Stimulated activated effector memory CD8-positive, alpha-beta T cell treated with anti-CD3 and anti-CD28 coated beads, Interleukin-12 subunit alpha, Interleukin-12 subunit beta, amount 100 ng/mL, for 72 hours (primary cell): ENCODE measurements around the gene ZNF362.

Experiments
- ATAC-seq: fragments of 150-1000 bp; cut with Tn5 transposase; 2 replicates; pipeline ENCODE4 v1.10.0; 2021
- DNase-seq, 2 donors: peaks; one replicate each; pipeline ENCODE4 v3.0.0; 2021 to 2022; ENCODE audit warnings: low spot score in 2 of 2
- H3K27ac Mint-ChIP-seq: one replicate; pipeline ENCODE4 v1.8.0; 2022; ENCODE audit warnings: mild to moderate bottlenecking, mixed read lengths
- H3K36me3 Mint-ChIP-seq: one replicate; pipeline ENCODE4 v1.8.0; 2022; ENCODE audit warnings: mild to moderate bottlenecking, mixed read lengths
- H3K4me1 Mint-ChIP-seq: one replicate; pipeline ENCODE4 v1.8.0; 2022; ENCODE audit warnings: mixed read lengths
- H3K4me3 Mint-ChIP-seq: one replicate; pipeline ENCODE4 v1.8.0; 2022; ENCODE audit warnings: mild to moderate bottlenecking, mixed read lengths
- H3K9me3 Mint-ChIP-seq: one replicate; pipeline ENCODE4 v1.8.0; 2022; ENCODE audit warnings: mixed read lengths

The ZNF362 gene

GRCh38 chr1:33328817-33329216 lies 72.5 kb downstream of the ZNF362 start:
- ATAC-seq, result no peak
- Mint-ChIP-seq H3K9me3 (no peaks in the 10 kb centered on the region), H3K27ac (no peak overlapping the region), H3K4me1 (no peaks in the 10 kb centered on the region), H3K36me3 (peaks cover 96% of the 10 kb centered on the region), H3K4me3 (no peak overlapping the region)
- DNase-seq, result no peak

GRCh38 chr1:33329600-33330305 lies 73.5 kb downstream of the ZNF362 start:
- Mint-ChIP-seq H3K4me3 (no peak overlapping the region), H3K9me3 (no peaks in the 10 kb centered on the region), H3K4me1 (no peaks in the 10 kb centered on the region), H3K36me3 (peaks cover 94% of the 10 kb centered on the region), H3K27ac (no peak overlapping the region)
- ATAC-seq (no peak), DNase-seq (no peak)

GRCh38 chr1:33330361-33330890 lies 74.1 kb downstream of the ZNF362 start:
- H3K4me1 Mint-ChIP-seq, result peaks cover 6% of the 10 kb centered on the region
- H3K27ac Mint-ChIP-seq, result no peak overlapping the region
- DNase-seq, result no peak
- no peak overlapping the region for H3K4me3 Mint-ChIP-seq
- ATAC-seq, result no peak
- no peaks in the 10 kb centered on the region for H3K9me3 Mint-ChIP-seq
- peaks cover 87% of the 10 kb centered on the region for H3K36me3 Mint-ChIP-seq

- Mint-ChIP-seq H3K4me1 (peaks cover 6% of the 10 kb centered on the region), H3K36me3 (peaks cover 84% of the 10 kb centered on the region), H3K4me3 (no peak overlapping the region), H3K27ac (no peak overlapping the region), H3K9me3 (no peaks in the 10 kb centered on the region)
- DNase-seq (no peak), ATAC-seq (no peak)
Measured at GRCh38 chr1:33330906-33331305, 74.6 kb downstream of the ZNF362 start.

GRCh38 chr1:33331444-33332356 lies 75.4 kb downstream of the ZNF362 start:
- Mint-ChIP-seq H3K36me3 (peaks cover 79% of the 10 kb centered on the region), H3K27ac (no peak overlapping the region), H3K4me1 (peaks cover 6% of the 10 kb centered on the region), H3K4me3 (no peak overlapping the region), H3K9me3 (no peaks in the 10 kb centered on the region)
- DNase-seq (no peak), ATAC-seq (no peak)

GRCh38 chr1:33332357-33332789 lies 76.1 kb downstream of the ZNF362 start:
- Mint-ChIP-seq H3K36me3 (peaks cover 73% of the 10 kb centered on the region), H3K4me1 (peaks cover 6% of the 10 kb centered on the region)

GRCh38 chr1:33332881-33333280 lies 76.6 kb downstream of the ZNF362 start:
- no peak for ATAC-seq
- Mint-ChIP-seq H3K36me3 (peaks cover 68% of the 10 kb centered on the region), H3K4me3 (no peak overlapping the region), H3K27ac (peak overlapping the region; percentile 17), H3K9me3 (no peaks in the 10 kb centered on the region), H3K4me1 (peaks cover 9% of the 10 kb centered on the region)
- DNase-seq, result no peak

More at GRCh38 chr1:33332357-33332789, 76.1 kb downstream of the ZNF362 start:
- ATAC-seq (no peak), DNase-seq (no peak)
- Mint-ChIP-seq H3K4me3 (no peak overlapping the region), H3K9me3 (no peaks in the 10 kb centered on the region), H3K27ac (no peak overlapping the region)

- ATAC-seq, result no peak
- Mint-ChIP-seq H3K4me3 (no peak overlapping the region), H3K27ac (peak overlapping the region; percentile 15), H3K9me3 (no peaks in the 10 kb centered on the region), H3K36me3 (peaks cover 55% of the 10 kb centered on the region), H3K4me1 (peaks cover 13% of the 10 kb centered on the region)
- DNase-seq, result no peak
Measured at GRCh38 chr1:33334081-33334552, 77.8 kb downstream of the ZNF362 start.

- Mint-ChIP-seq H3K36me3 (peaks cover 46% of the 10 kb centered on the region), H3K4me1 (peaks cover 16% of the 10 kb centered on the region), H3K27ac (peak overlapping the region; percentile 15), H3K4me3 (no peak overlapping the region), H3K9me3 (no peaks in the 10 kb centered on the region)
- ATAC-seq, result no peak
- no peak for DNase-seq
Measured at GRCh38 chr1:33335020-33335419, 78.7 kb downstream of the ZNF362 start.

- Mint-ChIP-seq H3K27ac (no peak overlapping the region), H3K4me3 (no peak overlapping the region), H3K9me3 (no peaks in the 10 kb centered on the region), H3K4me1 (peaks cover 29% of the 10 kb centered on the region), H3K36me3 (peaks cover 36% of the 10 kb centered on the region)
- DNase-seq (no peak), ATAC-seq (no peak)
Measured at GRCh38 chr1:33336580-33336979, 80.3 kb downstream of the ZNF362 start.

GRCh38 chr1:33337441-33337840 lies 81.1 kb downstream of the ZNF362 start:
- DNase-seq (no peak), ATAC-seq (no peak)
- H3K36me3 Mint-ChIP-seq, result peaks cover 27% of the 10 kb centered on the region
- H3K4me1 Mint-ChIP-seq, result peaks cover 30% of the 10 kb centered on the region
- H3K27ac Mint-ChIP-seq, result no peak overlapping the region
- H3K9me3 Mint-ChIP-seq, result no peaks in the 10 kb centered on the region
- no peak overlapping the region for H3K4me3 Mint-ChIP-seq

- H3K4me3 Mint-ChIP-seq, result no peak overlapping the region
- H3K27ac Mint-ChIP-seq, result no peak overlapping the region
- H3K9me3 Mint-ChIP-seq, result no peaks in the 10 kb centered on the region
- H3K4me1 Mint-ChIP-seq, result peaks cover 36% of the 10 kb centered on the region
- H3K36me3 Mint-ChIP-seq, result peaks cover 25% of the 10 kb centered on the region
- ATAC-seq (no peak), DNase-seq (no peak)
Measured at GRCh38 chr1:33338048-33338439, 81.8 kb downstream of the ZNF362 start.

- no peak for DNase-seq
- H3K9me3 Mint-ChIP-seq, result no peaks in the 10 kb centered on the region
- ATAC-seq, result no peak
- peaks cover 36% of the 10 kb centered on the region for H3K4me1 Mint-ChIP-seq
- peaks cover 24% of the 10 kb centered on the region for H3K36me3 Mint-ChIP-seq
- no peak overlapping the region for H3K4me3 Mint-ChIP-seq
- H3K27ac Mint-ChIP-seq, result no peak overlapping the region
Measured at GRCh38 chr1:33338440-33339211, 82.3 kb downstream of the ZNF362 start.

- Mint-ChIP-seq H3K36me3 (peaks cover 19% of the 10 kb centered on the region), H3K27ac (no peak overlapping the region)
Measured at GRCh38 chr1:33339413-33339812, 83.1 kb downstream of the ZNF362 start.

GRCh38 chr1:33341190-33341589 lies 84.9 kb downstream of the ZNF362 start:
- Mint-ChIP-seq H3K4me1 (peaks cover 29% of the 10 kb centered on the region), H3K36me3 (peaks cover 23% of the 10 kb centered on the region), H3K27ac (no peak overlapping the region), H3K9me3 (no peaks in the 10 kb centered on the region), H3K4me3 (no peak overlapping the region)
- DNase-seq (no peak), ATAC-seq (no peak)

More at GRCh38 chr1:33339413-33339812, 83.1 kb downstream of the ZNF362 start:
- Mint-ChIP-seq H3K4me3 (no peak overlapping the region), H3K9me3 (no peaks in the 10 kb centered on the region), H3K4me1 (peaks cover 36% of the 10 kb centered on the region)
- DNase-seq, result no peak
- no peak for ATAC-seq
